ENCODE results near the gene RTL10. TPM values are rescaled to one million over a fixed set of nuclear protein-coding genes. Genes with fewer than 3 reads are reported as not detected.

Gene RTL10
- total RNA-seq, 3 donors from 2014 or later, result 10.1 to 12.2 (median 11.9) TPM

DNA sequence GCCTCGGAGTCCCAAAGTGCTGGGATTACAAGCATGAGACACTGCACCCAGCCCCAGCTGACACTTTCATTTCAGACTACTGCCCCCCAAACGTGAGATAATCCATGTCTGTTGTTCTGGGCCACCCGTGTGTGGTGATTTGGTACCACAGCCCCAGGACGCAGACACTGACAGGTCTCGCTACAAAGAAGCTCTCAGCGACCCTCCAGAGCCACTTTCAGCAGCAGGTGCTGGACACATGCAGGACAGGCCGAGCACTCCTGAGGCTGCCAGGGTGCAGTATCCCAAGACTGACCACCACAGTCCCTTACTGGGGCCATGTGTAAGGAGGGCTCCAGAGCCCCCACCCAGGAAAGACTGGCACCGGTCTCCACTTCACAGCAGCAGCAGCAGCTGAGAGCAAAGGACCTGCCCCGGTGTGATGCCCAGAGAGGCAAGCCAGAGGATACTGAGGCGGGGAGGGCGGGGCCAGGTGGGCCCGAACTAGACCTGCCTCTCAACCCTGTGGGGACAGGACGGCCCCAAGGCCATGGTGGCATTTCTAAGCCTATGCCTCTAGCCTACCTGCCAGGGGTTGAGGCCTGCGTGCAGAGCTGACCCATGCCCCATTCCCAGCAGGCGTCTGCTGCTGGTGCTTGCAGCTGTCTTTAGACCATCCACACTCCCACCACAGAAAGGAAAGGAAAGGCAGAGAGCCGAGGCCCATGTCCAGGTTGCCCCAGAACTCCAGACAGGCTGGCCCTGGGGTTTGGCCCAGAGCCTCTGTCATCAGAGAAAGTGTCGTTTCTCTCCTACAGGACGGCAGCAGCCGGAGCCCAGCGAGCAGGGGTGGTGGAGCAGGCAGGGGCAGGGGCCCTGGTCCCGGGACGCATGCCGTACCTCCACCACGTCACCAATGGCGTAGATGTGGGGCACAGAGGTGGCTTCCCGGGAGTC lies 28.0 kb upstream of the RTL10 start:
- Histone ChIP-seq H3K36me3 (ENCODE audit: low read depth) (no peaks in the 10 kb centered on the region), H3K9me3 (no peaks in the 10 kb centered on the region), H3K4me1 (ENCODE audit: low read depth) (no peaks in the 10 kb centered on the region), H3K4me3 (no peak overlapping the region)
- ATAC-seq (no peak), DNase-seq (peak in 1 of 3 donors; percentile 42)
- TF ChIP-seq, protein P1, sequence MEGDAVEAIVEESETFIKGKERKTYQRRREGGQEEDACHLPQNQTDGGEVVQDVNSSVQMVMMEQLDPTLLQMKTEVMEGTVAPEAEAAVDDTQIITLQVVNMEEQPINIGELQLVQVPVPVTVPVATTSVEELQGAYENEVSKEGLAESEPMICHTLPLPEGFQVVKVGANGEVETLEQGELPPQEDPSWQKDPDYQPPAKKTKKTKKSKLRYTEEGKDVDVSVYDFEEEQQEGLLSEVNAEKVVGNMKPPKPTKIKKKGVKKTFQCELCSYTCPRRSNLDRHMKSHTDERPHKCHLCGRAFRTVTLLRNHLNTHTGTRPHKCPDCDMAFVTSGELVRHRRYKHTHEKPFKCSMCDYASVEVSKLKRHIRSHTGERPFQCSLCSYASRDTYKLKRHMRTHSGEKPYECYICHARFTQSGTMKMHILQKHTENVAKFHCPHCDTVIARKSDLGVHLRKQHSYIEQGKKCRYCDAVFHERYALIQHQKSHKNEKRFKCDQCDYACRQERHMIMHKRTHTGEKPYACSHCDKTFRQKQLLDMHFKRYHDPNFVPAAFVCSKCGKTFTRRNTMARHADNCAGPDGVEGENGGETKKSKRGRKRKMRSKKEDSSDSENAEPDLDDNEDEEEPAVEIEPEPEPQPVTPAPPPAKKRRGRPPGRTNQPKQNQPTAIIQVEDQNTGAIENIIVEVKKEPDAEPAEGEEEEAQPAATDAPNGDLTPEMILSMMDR (IDR thresholded peaks at IDR 0.05), result no peak
- intact Hi-C loops (cut with DNase I, micrococcal nuclease), result no loop called here

DNA sequence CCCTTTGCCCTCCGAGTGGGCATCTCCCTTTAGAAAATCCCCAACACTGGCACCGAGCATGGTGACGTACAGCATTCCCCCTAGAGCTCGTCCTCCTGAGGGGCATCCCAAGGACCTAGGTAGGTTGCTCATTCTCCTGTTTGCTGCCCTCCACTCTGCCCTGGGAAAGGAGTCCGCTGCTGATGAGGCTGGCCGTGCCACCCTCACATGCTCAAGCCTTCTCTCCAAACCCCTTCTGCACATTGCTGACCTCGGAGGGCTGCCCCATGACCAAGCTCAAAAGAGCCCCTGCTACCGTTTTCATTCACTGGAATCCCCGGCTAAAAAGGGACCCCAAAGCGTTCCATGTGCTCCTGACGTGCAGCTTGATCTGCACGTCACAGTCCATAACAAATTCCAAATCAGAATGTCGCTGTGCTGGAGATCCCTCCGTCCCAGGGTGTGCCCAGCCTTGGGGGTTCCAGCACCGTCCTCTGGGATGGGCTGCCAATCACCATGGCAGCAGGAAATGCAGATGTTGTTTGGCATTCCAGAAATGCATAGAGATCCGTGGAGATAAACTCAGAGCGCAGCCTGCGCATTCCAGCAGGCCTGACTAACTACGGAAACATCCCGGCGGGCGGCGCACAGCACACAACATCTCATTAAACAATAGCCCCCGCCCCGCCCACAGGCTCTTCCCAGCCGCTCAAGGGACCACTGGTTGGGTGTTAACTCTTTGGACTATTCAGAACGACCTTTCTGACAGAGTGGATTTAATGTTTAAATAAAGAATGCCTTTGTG lies 26.3 kb upstream of the RTL10 start:
- ATAC-seq, result peak; percentile 19
- intact Hi-C loops (cut with DNase I, micrococcal nuclease), result no loop called here
- H3K36me3 ChIP-seq (ENCODE audit: low read depth), result no peaks in the 10 kb centered on the region
- TF ChIP-seq, protein P1 (IDR thresholded peaks at IDR 0.05), result no peak
- H3K4me1 ChIP-seq (ENCODE audit: low read depth), result peaks cover 2% of the 10 kb centered on the region
- no peaks in the 10 kb centered on the region for H3K9me3 ChIP-seq
- no peak overlapping the region for H3K4me3 ChIP-seq
- peak in 1 of 3 donors; percentile 56 for DNase-seq

DNA sequence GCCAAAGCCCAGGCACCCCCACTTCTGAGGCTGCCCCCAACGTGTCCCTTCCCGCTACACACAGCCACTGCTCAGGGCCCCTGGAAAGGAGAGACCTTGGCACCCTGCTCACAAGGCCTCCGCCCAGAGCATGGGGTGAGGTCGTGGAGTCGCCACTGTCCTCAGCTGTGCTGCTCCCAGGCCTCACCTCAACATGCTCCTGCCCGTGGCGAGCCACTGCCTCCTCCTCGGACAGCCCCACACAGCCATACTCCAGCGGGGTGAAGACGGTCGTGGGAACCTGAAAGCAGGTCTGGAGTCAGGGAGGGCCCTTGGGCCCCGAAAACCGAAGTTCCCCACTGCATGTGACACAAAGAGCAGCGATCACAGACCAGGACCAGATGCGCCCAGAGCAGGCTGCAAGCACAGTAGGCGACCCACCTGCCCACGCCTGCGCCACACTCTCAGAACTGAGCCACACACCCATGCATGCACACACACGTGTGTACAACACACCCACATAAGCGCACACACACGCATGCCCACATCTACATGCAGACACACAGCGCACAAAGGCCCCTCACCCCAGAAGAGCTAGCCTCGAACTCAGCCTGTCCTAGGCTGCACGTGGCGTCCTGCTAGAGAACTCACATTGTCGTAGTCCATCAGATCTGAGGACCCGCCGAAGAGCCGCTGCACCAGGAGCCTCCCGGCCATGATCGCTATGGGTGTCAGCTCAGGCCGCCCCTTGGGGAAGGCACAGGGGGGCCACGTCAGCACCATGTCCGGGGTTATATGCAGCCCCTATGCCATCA lies 25.5 kb upstream of the RTL10 start:
- H3K4me3 ChIP-seq, result no peak overlapping the region
- H3K36me3 ChIP-seq (ENCODE audit: low read depth), result no peaks in the 10 kb centered on the region
- intact Hi-C loops (cut with DNase I, micrococcal nuclease), result no loop called here
- TF ChIP-seq, protein P1 (IDR thresholded peaks at IDR 0.05), result no peak
- no peak for ATAC-seq
- H3K9me3 ChIP-seq, result no peaks in the 10 kb centered on the region
- no peak for DNase-seq
- H3K4me1 ChIP-seq (ENCODE audit: low read depth), result peaks cover 7% of the 10 kb centered on the region

DNA sequence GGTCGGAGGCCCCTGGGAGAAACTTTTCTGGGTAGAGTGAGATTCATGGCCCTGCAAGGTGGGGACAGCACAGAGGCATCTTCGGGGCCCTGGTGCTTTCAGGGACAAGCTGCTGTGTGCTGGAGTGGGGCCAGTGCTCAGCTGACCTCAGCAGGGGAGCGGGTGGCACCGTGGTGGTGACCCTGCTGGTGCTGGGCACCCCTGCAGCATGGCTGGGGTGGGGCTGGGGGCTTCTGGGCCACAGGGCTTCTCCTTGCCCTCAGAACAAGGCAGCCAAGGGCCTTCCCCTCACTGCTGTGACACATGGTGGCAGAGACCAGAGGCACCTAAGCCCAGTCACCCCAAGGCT lies 24.9 kb upstream of the RTL10 start:
- no peaks in the 10 kb centered on the region for H3K36me3 ChIP-seq (ENCODE audit: low read depth)
- peaks cover 10% of the 10 kb centered on the region for H3K4me1 ChIP-seq (ENCODE audit: low read depth)
- ATAC-seq, result no peak
- TF ChIP-seq, protein P1 (IDR thresholded peaks at IDR 0.05), result no peak
- intact Hi-C loops (cut with DNase I, micrococcal nuclease), result no loop called here
- H3K4me3 ChIP-seq, result no peak overlapping the region
- DNase-seq, result peak in 1 of 3 donors; percentile 15
- H3K9me3 ChIP-seq, result no peaks in the 10 kb centered on the region

DNA sequence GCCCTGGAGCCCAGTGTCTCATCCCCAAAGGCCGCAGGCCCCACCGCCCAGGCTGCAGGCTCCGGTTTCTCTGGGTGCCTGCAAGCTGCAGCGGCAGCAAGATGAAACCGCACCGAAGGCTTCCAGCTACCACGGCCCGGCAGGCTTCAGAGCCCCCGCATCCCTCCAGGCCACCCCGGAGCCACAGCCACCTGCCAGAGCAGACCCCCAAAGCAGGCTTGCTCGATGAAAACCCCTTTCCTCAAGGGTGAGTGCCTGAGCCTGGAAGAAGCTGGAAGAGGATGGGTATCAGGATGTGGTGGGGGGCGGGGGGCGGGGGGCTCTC lies 24.5 kb upstream of the RTL10 start:
- ATAC-seq, result no peak
- intact Hi-C loops (cut with DNase I, micrococcal nuclease), result no loop called here
- TF ChIP-seq, protein P1 (IDR thresholded peaks at IDR 0.05), result no peak

More for the DNA sequence above, 24.5 kb upstream of the RTL10 start:
- Histone ChIP-seq H3K9me3 (no peaks in the 10 kb centered on the region), H3K4me3 (no peak overlapping the region), H3K36me3 (ENCODE audit: low read depth) (no peaks in the 10 kb centered on the region), H3K4me1 (ENCODE audit: low read depth) (peaks cover 15% of the 10 kb centered on the region)
- no peak for DNase-seq
